ENCODE data around the gene TNNT2.

The TNNT2 gene

DNA sequence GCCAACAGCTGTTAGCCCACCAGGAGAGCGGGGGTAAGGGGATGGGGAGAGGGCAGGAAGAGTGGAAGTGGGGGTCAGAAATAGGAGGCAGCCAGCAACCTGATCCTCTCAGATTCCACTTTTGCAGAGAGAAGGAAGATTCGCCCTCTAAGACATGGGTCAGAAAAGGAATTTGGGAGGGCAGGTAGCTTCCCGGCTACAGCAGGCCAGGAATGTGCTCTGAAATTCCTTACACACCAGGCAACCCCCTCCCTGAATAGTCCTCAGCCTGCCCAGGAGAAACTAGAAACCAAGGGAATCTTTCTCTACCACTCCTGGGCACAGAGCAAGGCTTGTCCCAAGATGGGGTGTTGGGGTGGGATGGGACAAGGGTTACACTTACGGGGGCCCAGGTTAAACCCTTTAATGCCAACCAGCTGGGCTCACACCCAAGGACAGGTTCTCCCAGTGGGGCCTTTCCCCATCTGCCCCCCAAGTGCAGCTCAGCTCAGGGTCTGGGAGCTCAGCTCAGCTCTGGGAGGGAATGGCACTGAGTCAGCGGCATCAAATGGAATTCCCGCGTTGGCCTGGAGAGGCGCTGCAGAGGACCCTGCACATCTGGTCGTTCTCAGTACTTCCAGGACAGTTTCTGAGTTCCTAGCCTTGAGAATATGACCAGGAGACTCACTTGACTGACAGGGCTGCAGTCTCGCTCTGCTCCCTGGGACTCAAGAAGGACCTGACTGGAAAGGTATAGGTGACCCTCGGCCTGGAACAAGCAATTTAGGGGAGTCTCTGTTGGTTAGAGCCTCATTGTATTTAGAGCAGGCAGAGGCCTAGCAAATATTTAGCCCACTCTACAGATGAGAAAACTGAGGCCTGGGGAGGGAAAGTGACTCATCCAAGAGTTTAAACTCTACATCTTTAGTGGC lies 761 bp downstream of the TNNT2 start:
- peak; percentile 6 for DNase-seq (ENCODE audit: low spot score)

DNA sequence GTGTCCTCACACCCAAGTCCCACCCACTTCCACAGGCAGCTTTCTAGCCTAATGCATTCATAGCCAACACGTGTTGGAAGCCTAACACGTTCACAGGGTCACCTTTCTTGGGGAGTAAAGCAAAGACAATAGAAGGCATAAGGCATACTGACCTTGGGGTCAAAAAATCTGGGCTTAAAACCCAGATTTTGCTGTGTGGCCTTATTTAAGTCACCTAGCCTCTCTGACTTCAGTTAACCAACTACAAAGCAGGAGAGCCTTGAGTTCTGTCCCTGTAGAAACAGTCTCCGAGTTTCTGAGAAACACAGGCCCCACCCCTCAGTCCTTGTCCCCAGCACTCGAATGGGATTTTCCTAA lies 1.4 kb downstream of the TNNT2 start:
- no peak for DNase-seq (ENCODE audit: low spot score)

DNA sequence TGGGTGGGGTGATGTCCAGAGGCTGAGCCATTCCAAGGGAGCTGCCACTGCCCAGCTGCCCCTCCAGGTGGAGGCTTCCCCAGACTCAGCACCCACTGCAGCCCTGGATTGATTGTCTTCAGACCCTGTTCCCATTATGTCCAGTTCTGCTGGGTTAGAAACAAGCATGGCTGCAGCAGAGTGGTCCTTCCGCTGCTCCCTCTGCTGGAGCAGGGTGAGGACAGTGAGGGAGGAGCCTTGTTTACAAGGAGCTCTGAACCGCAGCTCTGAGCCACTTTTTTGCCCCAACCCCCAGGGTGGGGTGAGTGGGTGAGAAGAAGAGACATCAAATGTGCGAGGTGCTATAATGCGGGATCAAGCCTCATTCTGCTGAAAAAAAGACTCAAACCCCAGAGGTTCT lies 2.3 kb downstream of the TNNT2 start:
- DNase-seq (ENCODE audit: low spot score): no peak

DNA sequence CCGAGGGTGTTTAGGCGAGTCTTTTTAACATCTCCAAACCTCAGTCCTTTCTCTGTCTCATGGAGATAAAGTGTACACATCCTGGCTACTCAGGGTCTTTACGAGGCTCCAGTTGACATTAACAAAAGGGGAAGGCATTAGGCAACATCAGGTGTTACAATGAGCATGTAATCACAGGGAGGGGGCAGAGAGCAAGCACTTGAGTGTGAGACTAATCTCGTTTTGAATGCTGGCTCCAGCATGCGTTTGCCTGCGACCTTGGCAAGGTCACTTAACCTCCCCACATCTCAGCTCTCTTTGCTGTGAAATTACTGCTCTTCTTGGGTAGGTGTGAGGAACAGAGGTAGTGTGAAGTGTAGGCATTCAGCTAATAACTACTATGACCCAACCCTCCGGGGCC lies 3.1 kb downstream of the TNNT2 start:
- DNase-seq (ENCODE audit: low spot score): no peak

DNA sequence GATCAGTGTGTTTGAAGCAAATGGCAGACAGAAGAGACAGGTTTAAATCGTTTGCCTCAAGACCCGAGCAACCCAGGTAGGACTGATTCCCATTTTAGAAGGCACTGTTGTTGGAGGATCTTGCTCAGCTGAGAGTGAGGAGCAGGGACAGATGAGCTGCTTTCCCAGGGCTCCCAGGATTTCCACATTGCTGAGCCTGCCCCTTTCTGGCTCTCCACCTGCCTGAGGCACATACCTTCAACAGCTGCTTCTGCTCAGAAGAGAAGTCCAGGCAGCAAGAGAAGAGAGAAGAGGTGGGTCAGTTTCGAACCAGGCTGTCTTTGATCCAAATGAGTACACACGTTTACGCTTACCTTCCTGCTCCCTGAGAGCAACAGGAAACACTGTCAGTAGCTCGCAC lies 5.7 kb downstream of the TNNT2 start:
- no peak for DNase-seq (ENCODE audit: low spot score)

DNA sequence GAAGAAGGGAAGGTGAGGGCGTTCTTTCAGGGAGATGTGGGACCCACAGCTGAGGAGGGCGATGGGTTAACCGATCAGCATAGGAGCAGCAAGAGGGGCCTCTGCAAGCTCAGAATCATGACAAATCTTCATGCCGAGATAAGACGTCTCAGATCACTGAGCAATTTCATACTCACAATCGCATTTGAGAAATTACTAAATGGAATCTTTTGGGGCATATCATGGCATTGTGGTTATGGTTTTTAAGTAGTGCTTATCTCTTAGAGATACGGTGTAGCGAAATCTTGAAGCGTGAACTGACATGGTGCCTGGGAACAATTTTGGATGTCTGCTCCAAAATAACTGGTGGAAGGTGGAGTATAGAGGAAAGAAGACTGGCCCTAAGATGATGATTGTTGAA lies 6.2 kb downstream of the TNNT2 start:
- DNase-seq (ENCODE audit: low spot score): no peak

- no peak for DNase-seq (ENCODE audit: low spot score)
Measured at GRCh38 chr1:201370500-201370899, 7.0 kb downstream of the TNNT2 start.

GRCh38 chr1:201369209-201369608 lies 8.3 kb downstream of the TNNT2 start:
- no peak for DNase-seq (ENCODE audit: low spot score)

- no peak for DNase-seq (ENCODE audit: low spot score)
Measured at GRCh38 chr1:201366696-201367095, 10.8 kb downstream of the TNNT2 start.

DNA sequence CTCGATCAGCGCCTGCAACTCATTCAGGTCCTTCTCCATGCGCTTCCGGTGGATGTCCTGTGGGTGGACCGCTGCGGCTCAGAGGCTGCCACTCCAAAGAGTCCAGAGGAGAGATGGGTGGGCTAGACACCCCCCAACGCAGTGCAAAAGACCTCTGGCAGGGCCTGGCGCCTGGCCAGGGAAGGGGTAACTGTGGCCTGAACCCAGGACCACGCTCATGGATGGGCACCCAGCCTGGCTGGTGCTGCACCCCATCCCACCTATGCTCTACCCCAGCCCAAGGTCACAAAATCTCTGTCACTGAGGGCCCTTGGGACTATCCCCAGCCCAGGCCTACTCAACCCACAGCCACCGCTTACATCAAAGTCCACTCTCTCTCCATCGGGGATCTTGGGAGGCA lies 12.2 kb downstream of the TNNT2 start:
- no peak for DNase-seq (ENCODE audit: low spot score)

GRCh38 chr1:201364808-201365105 lies 12.7 kb downstream of the TNNT2 start:
- no peak for DNase-seq (ENCODE audit: low spot score)

DNA sequence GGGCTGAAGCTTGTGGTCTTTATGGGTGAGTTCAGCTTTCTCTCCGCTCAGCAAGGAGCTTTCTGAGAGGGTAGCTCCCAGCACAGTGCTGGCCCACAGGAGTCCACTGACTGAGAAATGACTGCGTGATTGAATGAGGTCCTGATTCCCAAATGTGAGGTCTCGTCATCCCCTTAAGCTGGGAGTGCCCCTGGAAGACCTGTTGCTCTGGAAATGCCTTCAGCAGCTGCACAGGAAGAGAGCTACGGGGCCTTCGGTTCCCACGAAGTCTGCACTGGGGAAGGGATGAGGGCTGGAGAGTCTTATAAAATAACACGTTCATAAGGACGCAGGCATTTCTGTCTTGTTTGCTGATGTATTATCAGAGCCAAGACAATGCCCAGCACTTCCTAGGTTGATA lies 14.0 kb downstream of the TNNT2 start:
- no peak for DNase-seq (ENCODE audit: low spot score)

DNA sequence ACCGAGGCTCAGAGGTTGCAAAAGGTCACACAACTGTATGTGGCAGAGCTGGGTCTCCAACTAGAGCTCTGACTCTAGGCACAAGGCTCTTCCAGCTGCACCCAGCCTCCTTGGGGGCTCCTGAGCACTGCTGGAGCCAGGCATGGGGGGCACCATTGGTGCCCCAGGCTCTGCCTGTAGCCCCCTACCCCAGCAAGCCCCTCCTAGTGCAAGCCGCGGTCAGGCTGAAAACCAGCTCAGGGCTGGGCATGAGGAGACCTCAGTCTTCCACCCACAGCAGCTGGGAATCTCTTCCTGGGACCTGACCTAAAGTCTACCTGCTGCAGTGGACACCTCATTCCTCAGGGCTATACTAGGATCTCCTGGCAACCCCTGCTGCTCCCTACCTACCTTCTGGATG lies 14.6 kb downstream of the TNNT2 start:
- no peak for DNase-seq (ENCODE audit: low spot score)

- peak; percentile 46 for DNase-seq (ENCODE audit: low spot score)
Measured at GRCh38 chr1:201361652-201362504, 15.6 kb downstream of the TNNT2 start.

GRCh38 chr1:201360901-201361651 lies 16.4 kb downstream of the TNNT2 start:
- DNase-seq (ENCODE audit: low spot score): no peak

- no peak for DNase-seq (ENCODE audit: low spot score)
Measured at GRCh38 chr1:201360486-201360885, 17.0 kb downstream of the TNNT2 start.

DNA sequence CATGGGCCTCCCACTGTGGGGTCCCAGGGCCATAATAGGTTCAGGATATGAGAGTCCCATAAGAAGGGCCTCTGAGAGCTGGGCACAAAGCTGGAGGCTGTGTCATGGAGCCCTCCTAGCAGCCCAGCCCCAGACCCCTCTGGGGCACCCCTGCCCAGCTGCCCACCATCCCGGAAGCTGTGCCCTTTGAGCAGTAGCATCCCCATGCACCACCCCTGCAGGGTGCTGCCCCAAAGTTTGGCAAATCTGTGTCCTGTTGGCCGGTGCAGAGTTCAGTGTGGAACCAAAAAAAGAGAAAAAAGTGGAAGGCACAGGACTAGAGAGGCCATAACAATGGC lies 17.6 kb downstream of the TNNT2 start:
- DNase-seq (ENCODE audit: low spot score): no peak

DNA sequence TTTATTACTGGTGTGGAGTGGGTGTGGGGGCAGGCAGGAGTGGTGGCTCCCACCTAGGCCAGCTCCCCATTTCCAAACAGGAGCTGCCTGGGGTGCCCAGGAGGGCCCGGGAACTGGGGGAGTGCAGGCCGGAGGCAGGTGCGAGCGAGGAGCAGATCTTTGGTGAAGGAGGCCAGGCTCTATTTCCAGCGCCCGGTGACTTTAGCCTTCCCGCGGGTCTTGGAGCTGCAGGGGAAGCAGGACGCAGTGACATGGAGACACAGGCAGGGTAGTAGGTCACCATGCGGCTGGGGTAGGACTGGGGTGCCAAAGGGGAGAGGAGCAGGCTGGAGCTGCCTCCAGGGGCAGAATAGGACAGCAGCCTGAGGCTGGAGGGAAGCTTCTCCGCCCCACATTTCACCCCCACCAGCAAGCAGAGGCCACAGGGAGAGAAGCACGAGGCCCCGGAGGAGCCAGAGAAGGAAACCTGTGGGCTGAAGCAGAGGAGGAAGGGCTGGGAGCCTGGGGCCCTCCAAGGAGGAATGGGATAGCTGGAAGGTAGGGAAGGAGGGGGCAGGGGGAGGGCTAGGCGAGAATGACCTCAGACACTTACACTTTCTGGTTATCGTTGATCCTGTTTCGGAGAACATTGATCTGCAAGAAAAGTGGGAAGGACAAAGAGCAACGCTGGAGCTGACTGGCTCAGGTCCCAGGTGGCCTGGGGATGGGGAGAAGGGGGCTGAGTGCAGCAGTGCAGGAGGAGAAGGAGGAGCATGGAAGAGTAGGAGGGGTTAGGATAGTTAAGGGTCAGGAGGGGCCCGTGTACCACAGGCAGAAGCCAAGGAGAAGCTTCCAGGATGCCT lies 18.2 kb downstream of the TNNT2 start:
- no peak for DNase-seq (ENCODE audit: low spot score)

DNA sequence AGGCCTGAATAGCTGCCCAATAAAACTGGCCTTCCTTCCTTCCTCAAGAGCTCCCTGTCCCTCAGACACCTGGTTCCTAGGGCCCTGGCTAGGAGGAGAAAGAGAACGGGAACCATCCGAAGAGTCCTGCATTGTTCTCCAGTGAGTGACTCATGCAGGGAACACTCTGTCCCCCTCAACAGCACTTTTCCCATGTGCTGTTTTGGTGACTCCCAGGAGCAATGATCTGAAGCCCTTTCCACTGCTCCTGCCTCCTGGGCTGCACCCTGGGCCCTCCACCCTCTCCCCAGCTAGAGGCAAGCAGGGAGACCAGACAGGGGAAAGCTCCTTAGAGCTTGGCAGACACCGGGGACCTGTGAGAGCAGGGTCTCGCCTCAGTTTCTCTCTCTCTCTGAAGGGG lies 18.9 kb downstream of the TNNT2 start:
- no peak for DNase-seq (ENCODE audit: low spot score)

DNA sequence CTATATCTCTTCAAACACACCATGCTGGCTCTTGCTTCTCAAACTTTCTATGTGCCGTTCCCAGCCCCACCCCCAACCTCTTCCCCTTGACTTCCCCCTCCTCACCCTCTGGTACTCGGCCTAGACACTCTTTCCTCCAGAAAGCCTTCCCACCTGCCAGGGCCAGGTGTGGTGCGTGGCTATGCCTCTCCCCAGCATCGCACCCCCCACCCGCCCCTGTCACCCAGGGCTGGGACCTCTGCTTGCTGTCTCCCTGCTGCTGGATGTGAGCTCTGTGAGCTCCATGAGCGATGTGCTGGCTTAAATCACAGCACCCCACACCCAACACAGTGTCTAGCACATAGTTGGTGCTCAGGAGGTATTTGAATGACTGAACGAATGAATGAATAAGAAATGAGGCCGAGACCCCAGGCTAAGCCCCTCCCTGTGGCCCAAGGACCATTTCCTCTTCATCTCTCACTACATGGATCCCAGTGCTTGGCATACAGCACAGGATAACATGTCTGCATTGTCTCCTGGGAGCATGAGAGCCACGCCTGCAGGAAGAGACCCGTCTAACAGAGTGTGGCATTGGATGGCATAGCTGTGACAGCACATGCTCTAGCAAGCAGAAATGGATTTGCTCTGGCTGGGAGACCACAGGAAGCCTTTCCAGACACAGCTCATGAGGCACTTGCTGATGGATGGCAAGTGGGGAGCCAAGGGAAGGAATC lies 19.7 kb downstream of the TNNT2 start:
- no peak for DNase-seq (ENCODE audit: low spot score)

- no peak for DNase-seq (ENCODE audit: low spot score)
Measured at GRCh38 chr1:201357211-201357610, 20.3 kb downstream of the TNNT2 start.
